A549 (cell line): Measurements from ENCODE around the gene KMT2D. TPM values are rescaled to one million over a fixed set of nuclear protein-coding genes. Genes with fewer than 3 reads are reported as not detected.

ENCODE experiments used
- ATAC-seq, 2 experiments: fragments of 200-7000 bp in 1 of 2; fragments of >200 bp in 1 of 2; cut with Nextera tagmentation in 1 of 2; cut with Tn5 transposase in 1 of 2; 3 replicates each; pipeline versions ENCODE4 v1.8.0 to v1.9.1; 2018 to 2020; ENCODE audit warnings: mild to moderate bottlenecking in 1 of 2, moderate library complexity in 1 of 2
- CTCF ChIA-PET: fragments of 300-600 bp; sonication (Branson Sonifier 250); formaldehyde crosslinking; extraction: SDS; loops from one replicate; lab custom pipeline; 2021; ENCODE audit warnings: antibody characterized with exemption, inconsistent platforms; lab: Yijun Ruan, JAX
- POLR2A ChIA-PET: fragments of 350-600 bp; formaldehyde crosslinking; extraction: SDS; loops from one replicate; lab custom pipeline; 2021; ENCODE audit warnings: antibody characterized with exemption, inconsistent platforms; lab: Yijun Ruan, JAX
- DNase-seq, 2 experiments: peaks; one replicate each; pipeline versions ENCODE4 v3.0.0 to v3.0.0-alpha.2; 2011 to 2016; ENCODE audit warnings: low read depth in 1 of 2, low spot score in 1 of 2
- FAIRE-seq: peaks from 2 replicates; lab custom pipeline; 2011; peaks lifted over from hg19 to GRCh38; lab: Jason Lieb, UNC
- H3K27ac ChIP-seq, 2 experiments: fragments of >200 bp; sonication (Bioruptor Twin); formaldehyde crosslinking; 3 replicates each; pipeline ENCODE4 v1.5.1; 2016 to 2017
- H3K4me1 ChIP-seq: fragments of >200 bp; sonication (Bioruptor Twin); formaldehyde crosslinking; 3 replicates; pipeline ENCODE4 v1.6.1; 2016
- H3K4me2 ChIP-seq: fragments of >200 bp; sonication (Bioruptor Twin); formaldehyde crosslinking; 3 replicates; pipeline ENCODE4 v1.6.1; 2016
- H3K4me3 ChIP-seq: fragments of >200 bp; sonication (Bioruptor Twin); formaldehyde crosslinking; 3 replicates; pipeline ENCODE4 v1.5.1; 2016
- H3K9me3 ChIP-seq: fragments of >200 bp; sonication (Bioruptor Twin); formaldehyde crosslinking; 3 replicates; pipeline ENCODE4 v1.6.1; 2016
- ESRRA ChIP-seq: fragments of 150-350 bp; IDR thresholded peaks from 2 replicates; pipeline ENCODE4 v1.6.1; 2014; ENCODE audit warnings: mild to moderate bottlenecking, low read length, borderline replicate concordance
- FOSB ChIP-seq: fragments of 250-450 bp; sonication (Bioruptor Pico); IDR thresholded peaks from 2 replicates; pipeline ENCODE4 v1.5.0; 2020; ENCODE audit warnings: mild to moderate bottlenecking, moderate library complexity
- GATA3 ChIP-seq: IDR thresholded peaks from 2 replicates; pipeline ENCODE4 v1.6.1; 2012; ENCODE audit warnings: borderline replicate concordance
- HOXB5 ChIP-seq: fragments of 250-450 bp; sonication (Bioruptor Pico); IDR thresholded peaks from 2 replicates; pipeline ENCODE4 v1.5.0; 2020; ENCODE audit warnings: mild to moderate bottlenecking, moderate library complexity
- KDM5A ChIP-seq: fragments of 200-600 bp; sonication (generic); IDR thresholded peaks from 2 replicates; pipeline ENCODE4 v1.6.1; 2016; ENCODE audit warnings: antibody characterized with exemption, mild to moderate bottlenecking
- POLR2A ChIP-seq: IDR thresholded peaks from 2 replicates; pipeline ENCODE4 v1.6.1; 2012; ENCODE audit warnings: mild to moderate bottlenecking, low read length
- RNF2 ChIP-seq: fragments of 200-600 bp; sonication (generic); IDR thresholded peaks from 2 replicates; pipeline ENCODE4 v1.6.1; 2016; ENCODE audit warnings: low read depth, mild to moderate bottlenecking, antibody characterized with exemption, moderate library complexity, borderline replicate concordance
- TFCP2L1 ChIP-seq: fragments of 250-450 bp; sonication (Bioruptor Pico); IDR thresholded peaks from 2 replicates; pipeline ENCODE4 v1.5.0; 2021; ENCODE audit warnings: mild to moderate bottlenecking
- ZC3H11A ChIP-seq: fragments of 450-650 bp; IDR thresholded peaks from 2 replicates; pipeline ENCODE4 v1.6.1; 2014; ENCODE audit warnings: antibody characterized with exemption, mild to moderate bottlenecking
- WGBS: methylation state at CpG from one replicate; pipeline ENCODE4 v1.1.6; 2017; ENCODE audit errors: missing lambda C conversion rate; 5-methylcytosine and 5-hydroxymethylcytosine counted together
- polyA plus RNA-seq, 4 experiments: library from polyadenylated mRNA; depleted of rRNA in 3 of 4; stranded (reverse); fragments of >200 nt; fragmentation: RNase III in 1 of 4; extraction: RNeasy Plus Mini Kit Qiagen cat#74134 plus additional on column Dnase treatment in 1 of 4; gene quantifications; 2 replicates in 3 of 4; 3 replicates in 1 of 4; pipeline ENCODE4 v1.2.3, GENCODE V29; 2011 to 2017
- TF ChIP-seq, protein P1 (sequence below): fragments of 250-450 bp; sonication (Bioruptor Pico); IDR thresholded peaks from 2 replicates; pipeline ENCODE4 v1.5.0; 2021; ENCODE audit warnings: mild to moderate bottlenecking, moderate library complexity, borderline replicate concordance
- TF ChIP-seq, protein P2 (sequence below): IDR thresholded peaks from 2 replicates; pipeline ENCODE4 v1.6.1; 2012; ENCODE audit warnings: low read depth, borderline replicate concordance
- TF ChIP-seq, protein P3 (sequence below): fragments of 150-350 bp; IDR thresholded peaks from 2 replicates; pipeline ENCODE4 v1.6.1; 2014; ENCODE audit warnings: low read depth, mild to moderate bottlenecking, low read length
- TF ChIP-seq, protein P4 (sequence below): fragments of >200 bp; sonication (Bioruptor Twin); formaldehyde crosslinking; IDR thresholded peaks from 3 replicates; pipeline ENCODE4 v1.5.1; 2016

Gene KMT2D
- polyA plus RNA-seq, 2 of the 4 experiments (the other 2 are of a cell fraction): 17.6 to 20.0 TPM

DNA sequence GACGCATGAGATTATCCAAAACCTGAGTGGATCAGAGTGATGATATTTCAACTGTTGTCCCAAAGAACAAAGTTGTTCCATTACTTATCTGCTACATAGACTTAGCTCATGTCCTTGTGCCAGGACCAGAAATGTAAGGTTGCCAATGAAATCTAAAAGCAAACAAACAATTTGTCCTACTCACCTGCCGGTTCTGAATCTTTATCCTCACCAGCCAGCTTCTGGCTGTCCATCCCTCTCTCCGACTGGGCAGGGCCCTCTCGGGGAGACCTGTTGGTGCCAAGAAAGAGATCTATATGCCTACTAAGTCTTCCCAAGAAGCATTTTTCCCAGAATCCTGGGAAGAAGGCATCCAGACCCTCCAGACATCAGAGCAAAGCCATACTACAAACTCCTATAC is 5.5 kb downstream of the KMT2D start:
- ChIA-PET POLR2A (no interaction called here), CTCF (interaction anchor here (0.8 to 3.3 kb wide), 8 partner anchors 10 to 134 kb away, joined by 3 to 27 read pairs (median 4); partner anchors contain the start of gene TUBA1A)
- Histone ChIP-seq H3K4me1 (peaks cover 35% of the 10 kb centered on the region), H3K4me2 (no peak overlapping the region), H3K9me3 (no peaks in the 10 kb centered on the region), H3K4me3 (no peak overlapping the region)
- no peak for DNase-seq
- WGBS: 91% methylated on average over 4 of the region's 4 CpGs
- FAIRE-seq: no peak
- no peak for TF ChIP-seq TFCP2L1 (CRISPR knock-in tag)
- TF ChIP-seq POLR2A: no peak
- no peak for TF ChIP-seq ESRRA
- TF ChIP-seq, protein P1, sequence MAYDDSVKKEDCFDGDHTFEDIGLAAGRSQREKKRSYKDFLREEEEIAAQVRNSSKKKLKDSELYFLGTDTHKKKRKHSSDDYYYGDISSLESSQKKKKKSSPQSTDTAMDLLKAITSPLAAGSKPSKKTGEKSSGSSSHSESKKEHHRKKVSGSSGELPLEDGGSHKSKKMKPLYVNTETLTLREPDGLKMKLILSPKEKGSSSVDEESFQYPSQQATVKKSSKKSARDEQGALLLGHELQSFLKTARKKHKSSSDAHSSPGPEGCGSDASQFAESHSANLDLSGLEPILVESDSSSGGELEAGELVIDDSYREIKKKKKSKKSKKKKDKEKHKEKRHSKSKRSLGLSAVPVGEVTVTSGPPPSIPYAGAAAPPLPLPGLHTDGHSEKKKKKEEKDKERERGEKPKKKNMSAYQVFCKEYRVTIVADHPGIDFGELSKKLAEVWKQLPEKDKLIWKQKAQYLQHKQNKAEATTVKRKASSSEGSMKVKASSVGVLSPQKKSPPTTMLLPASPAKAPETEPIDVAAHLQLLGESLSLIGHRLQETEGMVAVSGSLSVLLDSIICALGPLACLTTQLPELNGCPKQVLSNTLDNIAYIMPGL (CRISPR knock-in tag): no peak
- TF ChIP-seq, protein P2, sequence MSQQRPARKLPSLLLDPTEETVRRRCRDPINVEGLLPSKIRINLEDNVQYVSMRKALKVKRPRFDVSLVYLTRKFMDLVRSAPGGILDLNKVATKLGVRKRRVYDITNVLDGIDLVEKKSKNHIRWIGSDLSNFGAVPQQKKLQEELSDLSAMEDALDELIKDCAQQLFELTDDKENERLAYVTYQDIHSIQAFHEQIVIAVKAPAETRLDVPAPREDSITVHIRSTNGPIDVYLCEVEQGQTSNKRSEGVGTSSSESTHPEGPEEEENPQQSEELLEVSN: no peak
- no peak for TF ChIP-seq ZC3H11A
- no peak for TF ChIP-seq KDM5A
- TF ChIP-seq, all 56 proteins: peak for 0
- no peak overlapping the region for H3K27ac ChIP-seq
- no peak for ATAC-seq

DNA sequence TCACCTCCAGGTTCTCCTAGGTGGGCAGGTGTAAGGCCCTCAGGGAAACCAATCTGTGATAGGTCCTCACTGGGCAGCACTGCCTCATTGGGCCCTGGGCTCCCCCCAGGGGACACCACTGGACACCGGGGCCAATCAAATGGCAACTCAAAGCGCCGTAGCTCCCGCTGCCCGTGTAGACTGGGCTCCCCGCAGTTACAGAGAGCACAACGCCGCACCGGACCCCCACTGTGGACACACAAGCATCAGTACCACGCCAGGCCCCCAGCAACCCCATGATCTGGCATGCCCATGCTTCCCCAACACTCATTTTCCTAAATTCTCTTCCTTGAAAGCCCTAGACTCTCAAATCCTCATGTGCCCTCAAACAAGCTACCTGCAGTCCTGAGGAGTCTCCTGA is 6.1 kb downstream of the KMT2D start:
- peaks cover 41% of the 10 kb centered on the region for H3K4me1 ChIP-seq
- FAIRE-seq (no peak), ATAC-seq (no peak), DNase-seq (no peak)
- no peak overlapping the region for H3K4me3 ChIP-seq
- H3K9me3 ChIP-seq: no peaks in the 10 kb centered on the region
- TF ChIP-seq RNF2 (no peak), GATA3 (no peak)
- no peak overlapping the region for H3K27ac ChIP-seq
- no peak overlapping the region for H3K4me2 ChIP-seq
- ChIA-PET CTCF (interaction anchor here (0.8 to 3.3 kb wide), 6 partner anchors 10 to 150 kb away, joined by 3 to 27 read pairs (median 4); a partner anchor contains a TSS), POLR2A (no interaction called here)
- WGBS: over 99% methylated on average over 9 of the region's 10 CpGs

DNA sequence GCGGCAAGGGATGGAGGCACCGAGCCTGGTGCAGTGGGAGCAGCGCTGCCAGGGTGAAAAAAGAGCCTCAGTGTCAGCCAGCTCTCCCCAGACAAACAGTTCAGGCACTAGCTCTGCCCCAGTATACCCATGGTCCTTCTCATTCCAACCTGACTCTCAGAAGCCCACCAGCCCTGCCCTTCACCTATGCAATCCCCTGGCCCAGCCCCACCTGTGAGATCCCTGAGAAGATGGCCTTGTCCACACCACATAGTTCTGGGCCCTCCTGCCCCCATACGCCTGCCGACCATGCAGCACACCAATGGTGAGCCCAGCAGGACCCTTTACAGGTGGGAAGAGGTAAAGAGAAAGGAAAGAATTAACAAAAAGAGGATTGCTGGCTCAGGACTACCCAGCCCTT is 6.5 kb downstream of the KMT2D start:
- no peak overlapping the region for H3K27ac ChIP-seq
- 91% methylated on average over 5 of the region's 5 CpGs for WGBS
- TF ChIP-seq, protein P3, sequence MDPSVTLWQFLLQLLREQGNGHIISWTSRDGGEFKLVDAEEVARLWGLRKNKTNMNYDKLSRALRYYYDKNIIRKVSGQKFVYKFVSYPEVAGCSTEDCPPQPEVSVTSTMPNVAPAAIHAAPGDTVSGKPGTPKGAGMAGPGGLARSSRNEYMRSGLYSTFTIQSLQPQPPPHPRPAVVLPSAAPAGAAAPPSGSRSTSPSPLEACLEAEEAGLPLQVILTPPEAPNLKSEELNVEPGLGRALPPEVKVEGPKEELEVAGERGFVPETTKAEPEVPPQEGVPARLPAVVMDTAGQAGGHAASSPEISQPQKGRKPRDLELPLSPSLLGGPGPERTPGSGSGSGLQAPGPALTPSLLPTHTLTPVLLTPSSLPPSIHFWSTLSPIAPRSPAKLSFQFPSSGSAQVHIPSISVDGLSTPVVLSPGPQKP: no peak
- TF ChIP-seq HOXB5 (CRISPR knock-in tag): no peak
- TF ChIP-seq, all 56 proteins: peak for 0
- CTCF ChIA-PET: interaction anchor here (0.8 to 3.3 kb wide), 8 partner anchors 11 to 150 kb away, joined by 3 to 27 read pairs (median 3); a partner anchor contains a TSS
- no peak for FAIRE-seq
- H3K4me1 ChIP-seq: peaks cover 44% of the 10 kb centered on the region
- no peak for ATAC-seq
- H3K4me3 ChIP-seq: no peak overlapping the region
- H3K4me2 ChIP-seq: no peak overlapping the region
- H3K9me3 ChIP-seq: no peaks in the 10 kb centered on the region
- POLR2A ChIA-PET: no interaction called here
- no peak for DNase-seq

DNA sequence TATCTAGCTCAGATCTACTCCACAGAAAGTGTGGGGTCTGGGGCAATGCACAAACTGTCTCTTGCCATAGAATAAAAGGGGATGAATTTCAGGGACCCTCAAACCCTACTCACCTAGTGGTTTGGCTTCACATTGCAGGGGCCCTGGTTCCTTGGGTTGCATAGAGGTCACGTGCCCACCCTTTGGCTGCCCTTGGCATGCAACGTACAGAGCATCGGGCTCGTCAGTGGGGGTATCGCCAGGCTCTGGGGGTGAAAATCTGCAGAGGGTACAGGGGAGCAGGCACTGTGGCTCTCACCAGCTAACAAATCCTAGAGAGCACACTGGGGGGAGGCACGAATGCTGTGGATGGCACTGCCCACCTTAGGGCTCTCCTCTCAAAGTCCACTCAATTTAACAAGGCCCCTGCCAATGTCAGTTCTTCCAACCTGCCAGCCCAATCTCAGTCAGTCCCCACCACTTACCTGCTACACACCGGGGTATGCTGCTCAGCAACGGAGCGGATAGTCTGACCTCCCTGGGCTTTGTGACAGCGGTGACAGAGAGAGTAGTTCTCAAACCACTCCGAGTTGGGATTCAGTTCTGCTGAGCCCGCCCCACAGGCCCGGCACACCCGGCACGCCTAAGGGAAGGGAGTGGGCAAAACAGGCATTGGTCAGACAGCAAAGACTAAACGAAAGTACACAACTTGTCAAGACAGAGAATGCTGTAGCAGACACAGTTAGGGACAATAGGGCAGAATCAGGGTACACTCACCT is 8.0 kb downstream of the KMT2D start:
- Histone ChIP-seq H3K4me2 (no peak overlapping the region), H3K4me3 (no peak overlapping the region), H3K4me1 (peaks cover 35% of the 10 kb centered on the region), H3K9me3 (no peaks in the 10 kb centered on the region), H3K27ac (no peak overlapping the region)
- no peak for DNase-seq
- ChIA-PET POLR2A (no interaction called here), CTCF (interaction anchor here (3.3 kb wide), 1 partner anchor 12 kb away, joined by 27 read pairs; no protein-coding TSS in a partner anchor)
- TF ChIP-seq FOSB (CRISPR knock-in tag) (no peak), TFCP2L1 (CRISPR knock-in tag) (no peak)
- TF ChIP-seq, protein P4, sequence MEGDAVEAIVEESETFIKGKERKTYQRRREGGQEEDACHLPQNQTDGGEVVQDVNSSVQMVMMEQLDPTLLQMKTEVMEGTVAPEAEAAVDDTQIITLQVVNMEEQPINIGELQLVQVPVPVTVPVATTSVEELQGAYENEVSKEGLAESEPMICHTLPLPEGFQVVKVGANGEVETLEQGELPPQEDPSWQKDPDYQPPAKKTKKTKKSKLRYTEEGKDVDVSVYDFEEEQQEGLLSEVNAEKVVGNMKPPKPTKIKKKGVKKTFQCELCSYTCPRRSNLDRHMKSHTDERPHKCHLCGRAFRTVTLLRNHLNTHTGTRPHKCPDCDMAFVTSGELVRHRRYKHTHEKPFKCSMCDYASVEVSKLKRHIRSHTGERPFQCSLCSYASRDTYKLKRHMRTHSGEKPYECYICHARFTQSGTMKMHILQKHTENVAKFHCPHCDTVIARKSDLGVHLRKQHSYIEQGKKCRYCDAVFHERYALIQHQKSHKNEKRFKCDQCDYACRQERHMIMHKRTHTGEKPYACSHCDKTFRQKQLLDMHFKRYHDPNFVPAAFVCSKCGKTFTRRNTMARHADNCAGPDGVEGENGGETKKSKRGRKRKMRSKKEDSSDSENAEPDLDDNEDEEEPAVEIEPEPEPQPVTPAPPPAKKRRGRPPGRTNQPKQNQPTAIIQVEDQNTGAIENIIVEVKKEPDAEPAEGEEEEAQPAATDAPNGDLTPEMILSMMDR: no peak
- FAIRE-seq: no peak
- 90% methylated on average over 16 of the region's 16 CpGs for WGBS
- no peak for ATAC-seq
